ENCODE measurements around the gene IL10RA. TPM values are rescaled to one million over a fixed set of nuclear protein-coding genes. Genes with fewer than 3 reads are reported as not detected.

IL10RA gene
- total RNA-seq, 3 donors from 2014 or later: 9.3 to 25.9 (median 12.5) TPM

DNA sequence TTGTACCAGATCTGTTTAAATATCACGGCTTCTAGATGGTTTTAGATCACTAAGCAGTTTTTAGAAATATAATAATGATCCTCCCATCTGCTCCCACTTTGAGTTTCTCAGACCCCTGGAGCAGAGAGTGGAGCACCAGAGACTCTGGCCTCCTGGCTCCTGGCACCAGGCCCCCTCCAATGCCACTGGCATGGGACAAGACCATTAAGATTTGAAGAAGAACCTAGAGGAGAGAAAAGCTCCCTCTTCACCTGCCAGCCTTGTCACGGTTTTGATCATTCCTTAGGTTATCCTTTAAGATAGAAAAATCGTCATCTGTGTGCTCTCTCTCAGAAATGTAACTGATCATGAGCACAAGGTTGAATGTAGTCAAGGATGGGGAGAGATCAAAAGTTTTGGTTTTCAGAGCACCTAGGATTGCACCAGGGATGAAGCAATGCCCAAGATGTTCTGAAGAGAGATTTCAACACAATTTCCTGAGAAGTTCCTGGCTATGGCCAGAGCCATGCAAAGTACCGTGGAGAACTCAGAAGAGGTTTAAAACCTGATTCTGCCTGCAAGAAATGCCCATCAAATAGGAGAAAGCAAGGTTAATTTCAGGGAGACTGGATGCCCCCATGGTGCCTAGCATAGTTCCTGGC lies 22.2 kb downstream of the IL10RA start:
- ATAC-seq: no peak
- intact Hi-C loops (cut with DNase I, micrococcal nuclease): no loop called here
- Histone ChIP-seq H3K4me1 (ENCODE audit: low read depth) (peaks cover 1% of the 10 kb centered on the region), H3K36me3 (ENCODE audit: low read depth) (no peaks in the 10 kb centered on the region), H3K9me3 (no peaks in the 10 kb centered on the region), H3K4me3 (no peak overlapping the region)
- TF ChIP-seq, protein P1, sequence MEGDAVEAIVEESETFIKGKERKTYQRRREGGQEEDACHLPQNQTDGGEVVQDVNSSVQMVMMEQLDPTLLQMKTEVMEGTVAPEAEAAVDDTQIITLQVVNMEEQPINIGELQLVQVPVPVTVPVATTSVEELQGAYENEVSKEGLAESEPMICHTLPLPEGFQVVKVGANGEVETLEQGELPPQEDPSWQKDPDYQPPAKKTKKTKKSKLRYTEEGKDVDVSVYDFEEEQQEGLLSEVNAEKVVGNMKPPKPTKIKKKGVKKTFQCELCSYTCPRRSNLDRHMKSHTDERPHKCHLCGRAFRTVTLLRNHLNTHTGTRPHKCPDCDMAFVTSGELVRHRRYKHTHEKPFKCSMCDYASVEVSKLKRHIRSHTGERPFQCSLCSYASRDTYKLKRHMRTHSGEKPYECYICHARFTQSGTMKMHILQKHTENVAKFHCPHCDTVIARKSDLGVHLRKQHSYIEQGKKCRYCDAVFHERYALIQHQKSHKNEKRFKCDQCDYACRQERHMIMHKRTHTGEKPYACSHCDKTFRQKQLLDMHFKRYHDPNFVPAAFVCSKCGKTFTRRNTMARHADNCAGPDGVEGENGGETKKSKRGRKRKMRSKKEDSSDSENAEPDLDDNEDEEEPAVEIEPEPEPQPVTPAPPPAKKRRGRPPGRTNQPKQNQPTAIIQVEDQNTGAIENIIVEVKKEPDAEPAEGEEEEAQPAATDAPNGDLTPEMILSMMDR (IDR thresholded peaks at IDR 0.05): no peak
- DNase-seq: no peak

DNA sequence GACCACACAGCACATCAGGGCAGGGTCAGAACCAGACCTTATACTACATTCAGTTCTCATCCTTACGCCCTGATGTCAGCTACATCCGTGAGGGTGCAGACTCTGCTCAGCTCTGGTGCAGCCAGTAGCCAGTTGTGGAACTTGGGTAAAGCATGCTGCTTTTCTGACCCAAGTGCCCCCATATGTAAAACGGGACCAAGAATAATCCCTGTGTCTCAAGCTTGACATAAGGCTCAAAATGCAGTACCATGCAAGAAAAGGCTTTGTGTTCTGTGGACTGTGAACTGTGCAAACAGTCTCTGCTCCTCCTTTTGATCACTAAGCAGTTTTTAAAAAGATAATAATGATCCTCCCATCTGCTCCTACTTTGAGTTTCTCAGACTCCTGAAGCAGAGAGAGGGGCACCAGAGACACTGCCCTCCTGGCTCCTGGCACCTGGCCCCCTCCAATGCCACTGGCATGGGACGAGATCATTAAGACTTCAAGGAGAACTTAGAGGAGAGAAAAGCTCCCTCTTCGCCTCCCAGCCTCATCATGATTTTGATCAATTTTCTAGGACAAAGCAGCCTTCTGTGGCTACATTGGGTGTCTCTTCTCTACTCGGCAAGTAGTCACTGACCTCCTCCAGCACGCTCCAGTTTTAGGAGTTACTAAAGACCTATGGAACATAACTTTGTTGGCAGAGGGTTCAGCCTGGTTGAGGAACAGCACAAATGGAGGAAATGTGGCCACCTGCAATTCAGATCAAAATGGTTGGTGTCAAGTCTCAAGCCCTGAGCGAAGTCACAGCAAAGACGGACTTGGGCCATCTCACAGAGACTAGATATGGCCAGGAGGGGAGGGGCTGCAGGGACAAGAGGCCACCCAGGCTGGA lies 23.9 kb downstream of the IL10RA start:
- TF ChIP-seq, protein P1 (IDR thresholded peaks at IDR 0.05): no peak
- Histone ChIP-seq H3K9me3 (no peaks in the 10 kb centered on the region), H3K4me1 (ENCODE audit: low read depth) (no peaks in the 10 kb centered on the region), H3K36me3 (ENCODE audit: low read depth) (no peaks in the 10 kb centered on the region), H3K4me3 (no peak overlapping the region)
- DNase-seq: no peak
- intact Hi-C loops (cut with DNase I, micrococcal nuclease): no loop called here
- ATAC-seq: no peak

DNA sequence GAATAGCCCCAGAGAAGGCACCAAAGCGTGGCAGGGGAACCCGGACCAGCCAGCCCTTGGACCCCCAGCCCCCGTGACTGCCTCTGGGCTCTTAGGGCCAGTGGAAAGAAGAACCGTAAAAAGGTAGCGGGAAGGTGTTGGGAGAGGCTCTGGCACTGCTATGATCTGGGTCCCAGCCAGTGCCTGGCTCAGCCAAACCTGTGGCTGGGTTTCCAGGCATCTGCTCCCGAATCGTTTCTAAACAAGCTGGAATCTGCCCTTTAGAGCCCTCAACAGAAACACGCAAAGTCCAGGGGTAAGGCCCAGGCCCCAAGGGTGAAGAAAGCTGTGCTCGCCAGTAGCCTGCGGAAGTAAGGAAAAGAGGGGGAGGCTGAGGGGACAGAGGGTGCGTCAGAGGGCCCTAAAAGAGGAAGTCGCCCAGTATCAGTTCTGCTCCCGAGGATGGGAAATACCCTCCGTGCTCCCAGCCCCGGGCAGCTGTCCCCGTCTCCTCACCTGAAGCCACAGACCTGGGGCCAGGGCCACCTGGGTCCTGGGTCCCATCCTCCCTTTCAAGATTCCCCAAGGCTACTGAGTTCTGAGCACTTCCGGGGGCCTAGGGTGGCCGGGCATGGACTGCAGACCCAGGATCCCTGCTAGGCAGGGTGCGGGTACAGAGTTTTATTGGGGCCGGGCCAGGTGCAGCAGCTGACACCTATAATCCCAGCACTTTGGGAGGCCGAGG lies 24.7 kb downstream of the IL10RA start:
- ATAC-seq (peak; percentile 70), DNase-seq (peak; percentile 57 to 86 (median 65))
- no peaks in the 10 kb centered on the region for H3K4me1 ChIP-seq (ENCODE audit: low read depth)
- no peaks in the 10 kb centered on the region for H3K36me3 ChIP-seq (ENCODE audit: low read depth)
- intact Hi-C loops (cut with DNase I, micrococcal nuclease): no loop called here
- no peak overlapping the region for H3K4me3 ChIP-seq
- no peaks in the 10 kb centered on the region for H3K9me3 ChIP-seq
- TF ChIP-seq, protein P1 (IDR thresholded peaks at IDR 0.05): no peak

DNA sequence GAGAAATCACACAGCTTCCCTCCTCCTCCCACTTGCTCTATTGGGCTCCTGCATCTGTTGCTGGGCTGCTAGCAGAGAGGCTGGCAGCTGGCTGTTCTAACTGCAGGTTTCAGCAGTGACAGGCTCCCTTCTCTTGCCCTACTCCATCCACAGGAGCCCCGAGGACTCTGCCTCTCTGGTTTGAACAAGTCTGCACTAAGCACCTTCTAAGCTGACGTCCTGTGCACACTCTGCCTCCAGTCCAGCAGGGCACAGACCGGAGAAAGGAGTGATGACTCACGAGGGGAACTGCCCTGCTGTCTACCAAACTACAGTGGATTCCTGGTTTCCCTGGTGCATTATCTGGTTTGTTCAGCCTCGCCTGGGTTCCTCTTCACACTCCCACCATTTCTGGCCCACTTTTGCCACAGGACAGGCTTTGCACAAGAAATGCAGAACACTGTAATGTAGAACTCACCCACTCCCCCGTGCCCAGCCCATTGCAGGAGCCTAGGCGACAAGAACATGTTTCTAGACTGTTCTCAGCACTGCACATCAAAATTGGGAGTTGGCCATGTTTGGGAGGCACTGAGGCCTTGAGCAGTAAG lies 26.0 kb downstream of the IL10RA start:
- Histone ChIP-seq H3K4me3 (no peak overlapping the region), H3K4me1 (ENCODE audit: low read depth) (no peaks in the 10 kb centered on the region), H3K36me3 (ENCODE audit: low read depth) (no peaks in the 10 kb centered on the region), H3K9me3 (no peaks in the 10 kb centered on the region)
- DNase-seq (no peak), ATAC-seq (peak; percentile 52)
- TF ChIP-seq, protein P1 (IDR thresholded peaks at IDR 0.05): no peak
- intact Hi-C loops (cut with DNase I, micrococcal nuclease): no loop called here

DNA sequence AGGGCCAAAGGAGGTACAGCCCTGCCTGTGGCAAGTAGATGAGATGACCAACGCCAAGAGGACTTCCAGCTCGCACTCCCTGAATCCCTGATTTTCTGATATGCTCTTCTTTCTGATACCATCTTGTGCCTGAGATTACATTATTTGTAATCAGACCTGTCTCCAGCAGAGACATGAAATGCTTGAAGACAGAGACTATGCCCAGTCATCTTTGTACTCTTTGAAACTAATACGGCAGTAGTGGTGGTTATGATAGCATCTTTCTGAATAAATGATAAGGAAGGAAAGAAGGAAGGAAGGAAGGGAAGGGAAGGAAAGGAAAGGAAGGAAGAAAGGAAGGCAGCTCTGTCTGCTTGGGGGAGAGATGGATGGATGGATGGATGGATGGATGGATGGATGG lies 27.8 kb downstream of the IL10RA start:
- TF ChIP-seq, protein P1 (IDR thresholded peaks at IDR 0.05): no peak

More for the DNA sequence above, 27.8 kb downstream of the IL10RA start:
- Histone ChIP-seq H3K4me3 (no peak overlapping the region), H3K9me3 (peaks cover 3% of the 10 kb centered on the region), H3K4me1 (ENCODE audit: low read depth) (no peaks in the 10 kb centered on the region), H3K36me3 (ENCODE audit: low read depth) (no peaks in the 10 kb centered on the region)
- DNase-seq (no peak), ATAC-seq (no peak)
- intact Hi-C loops (cut with DNase I, micrococcal nuclease): no loop called here

All from mucosa of descending colon (tissue), 3 donors.